CD4-positive, alpha-beta T cell treated with Interleukin-17A for 4 hours (primary cell): ENCODE measurements around the gene ARSH.
"Not testable (repeated sequence)": the region's sequence is repeated elsewhere in the genome, so short reads cannot be mapped to it uniquely, and the experiment has no call there.

Experiments
- DNase-seq: peaks from one replicate; pipeline ENCODE4 v3.0.0-alpha.2; 2020; ENCODE audit warnings: mixed read lengths

The ARSH gene

DNA sequence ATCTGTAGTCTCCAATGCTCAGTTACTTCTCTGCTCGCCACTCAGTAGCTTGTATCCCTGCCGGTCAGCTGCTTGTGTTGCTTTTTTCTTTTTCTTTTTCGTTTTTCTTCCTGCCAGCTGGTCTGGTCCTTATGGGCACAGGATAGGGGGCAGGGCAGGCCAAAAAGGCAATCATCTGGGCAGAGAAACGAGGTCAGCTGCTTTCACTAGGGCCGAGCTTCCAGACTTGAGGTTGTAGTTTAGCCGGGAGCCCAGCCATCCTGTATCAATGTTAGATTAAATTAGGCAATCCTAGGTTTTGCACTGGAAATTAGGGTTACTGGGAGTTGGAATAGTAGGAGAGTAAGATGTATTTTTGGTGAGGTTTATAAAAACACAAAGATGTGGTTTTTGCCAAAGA, 38.3 kb downstream of the ARSH start:
- no peak for DNase-seq

DNA sequence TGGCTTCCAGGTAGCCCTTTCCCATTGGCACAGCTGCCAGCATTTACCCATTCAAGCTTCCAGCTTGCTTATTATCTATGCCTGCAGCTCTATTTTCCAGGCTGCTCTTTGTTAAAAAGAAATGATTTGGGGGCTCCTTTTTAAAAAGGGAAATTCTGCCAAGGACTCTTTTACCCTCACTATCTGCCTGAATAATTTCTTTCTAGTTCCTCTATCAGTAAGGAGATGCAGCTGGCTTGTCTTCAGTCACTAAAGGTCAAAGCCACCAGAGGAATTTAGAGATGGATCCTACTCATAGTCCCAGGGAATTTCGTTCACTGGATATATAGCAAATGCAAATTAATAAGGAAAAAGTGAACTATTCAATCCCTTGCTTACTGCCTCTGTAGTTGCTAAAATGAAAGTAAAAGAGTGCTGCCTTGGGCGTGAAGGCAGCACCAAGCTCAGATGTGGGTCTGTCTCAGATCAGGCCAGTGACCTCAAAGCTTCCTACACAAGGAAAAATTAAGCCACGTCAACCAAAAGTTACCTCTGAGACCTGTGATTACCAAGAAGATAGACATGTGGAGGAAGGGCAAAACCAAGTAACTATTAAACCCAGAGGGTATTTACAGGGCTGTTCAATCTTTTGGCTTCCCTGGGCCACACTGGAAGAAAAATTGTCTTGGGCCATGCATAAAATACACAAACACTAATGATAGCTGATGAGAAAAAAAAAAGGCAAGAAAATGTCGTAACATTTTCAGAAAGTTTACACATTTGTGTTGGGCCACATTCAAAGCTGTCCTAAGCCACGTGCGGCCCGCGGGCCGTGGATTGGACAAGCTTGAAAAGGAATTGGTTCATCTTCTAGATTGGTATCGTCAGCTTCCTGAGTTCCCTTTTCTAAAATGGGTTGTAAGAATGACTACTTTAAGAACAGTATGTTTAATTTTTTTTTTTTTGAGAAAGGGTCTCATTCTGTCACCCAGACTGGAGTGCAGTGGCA, 40.2 kb downstream of the ARSH start:
- DNase-seq, result no peak

DNA sequence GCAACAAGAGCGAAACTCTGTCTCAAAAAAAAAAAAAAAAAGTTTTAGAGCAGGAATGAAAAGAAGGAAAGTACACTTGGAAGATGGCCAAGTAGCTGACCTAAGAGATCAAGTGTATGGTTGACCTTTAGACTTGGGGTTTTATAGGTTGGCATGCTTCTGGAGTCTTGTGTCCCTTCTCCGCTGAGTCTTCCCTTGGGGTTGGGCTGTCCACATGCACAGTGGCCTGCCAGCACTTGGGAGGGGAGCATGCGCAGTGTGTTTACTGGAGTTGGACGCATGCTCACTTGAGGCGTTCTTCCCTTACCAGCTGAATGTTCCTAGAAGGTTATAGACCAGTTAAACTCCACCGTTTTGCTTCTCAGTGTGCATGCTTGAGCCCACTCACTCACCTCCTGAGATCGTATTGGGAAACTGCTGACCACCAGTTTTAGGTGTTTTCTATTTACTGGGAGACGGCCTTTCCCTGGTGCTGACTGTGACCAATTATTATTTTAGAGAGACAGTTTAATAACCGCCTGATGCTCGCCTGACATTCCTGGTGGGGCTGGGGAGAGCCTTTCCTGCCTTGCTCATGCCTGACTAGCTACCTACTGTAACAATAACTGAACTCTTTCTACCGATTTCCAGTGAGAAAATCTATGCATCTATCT, 44.3 kb downstream of the ARSH start:
- DNase-seq, result not testable (repeated sequence)

DNA sequence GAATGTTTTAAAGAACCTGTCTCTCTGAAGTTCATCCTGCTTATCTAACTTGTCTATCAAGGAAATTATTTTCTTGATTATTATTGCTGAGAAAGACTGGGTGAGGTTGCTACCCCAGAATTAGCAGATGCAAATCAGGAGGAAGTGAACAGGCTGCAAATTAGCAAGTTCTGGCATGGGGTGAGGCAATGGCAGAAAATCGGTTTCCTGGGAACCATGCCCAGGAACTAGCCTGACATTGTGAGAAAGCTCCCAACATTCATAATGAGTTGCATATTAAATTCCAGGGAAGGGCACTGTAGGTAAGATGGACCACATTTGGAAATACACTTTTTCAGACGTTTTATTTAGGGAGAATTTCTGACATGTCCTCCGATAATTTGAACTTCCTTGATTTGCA, 46.5 kb downstream of the ARSH start:
- no peak for DNase-seq

DNA sequence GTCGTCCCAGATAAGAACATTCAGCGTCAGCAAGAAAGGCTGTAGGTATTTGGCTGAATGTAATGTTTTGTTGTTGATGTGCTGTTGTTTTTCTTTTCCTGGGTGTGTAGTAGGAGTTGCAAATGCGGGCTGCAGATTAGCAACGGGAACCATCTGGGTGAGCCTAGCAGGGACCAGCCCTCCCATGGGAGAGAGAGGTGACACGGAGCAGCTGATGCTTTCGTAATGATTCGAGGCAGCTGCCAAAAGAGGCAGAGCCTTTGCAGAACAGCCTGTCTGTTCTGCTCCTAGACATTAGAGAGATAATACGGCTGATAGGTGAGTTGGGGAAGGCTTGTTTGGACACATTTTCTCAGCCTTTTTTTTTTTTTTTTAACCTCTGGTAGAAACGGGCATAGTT, 60.2 kb downstream of the ARSH start:
- no peak for DNase-seq

DNA sequence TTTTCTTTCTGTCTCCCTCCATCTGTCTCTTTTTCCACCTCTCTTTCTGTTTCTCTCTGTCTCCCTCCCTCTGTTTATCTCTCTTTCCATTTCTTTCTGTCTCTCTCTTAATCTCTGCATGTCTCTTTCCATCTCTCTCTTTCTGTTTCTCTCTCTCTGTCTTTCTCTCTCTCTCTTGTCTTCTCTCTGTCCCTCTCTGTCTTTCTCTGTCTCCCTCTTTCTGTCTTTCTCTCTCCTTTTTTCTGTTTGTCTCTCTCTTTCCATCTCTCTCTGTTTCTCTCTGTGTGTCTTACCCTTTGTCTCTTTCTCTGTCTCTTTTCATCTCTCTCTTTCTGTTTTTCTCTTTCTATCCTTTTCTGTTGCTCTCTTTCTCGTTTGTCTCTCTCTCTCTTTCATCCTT, 69.6 kb downstream of the ARSH start:
- no peak for DNase-seq

DNA sequence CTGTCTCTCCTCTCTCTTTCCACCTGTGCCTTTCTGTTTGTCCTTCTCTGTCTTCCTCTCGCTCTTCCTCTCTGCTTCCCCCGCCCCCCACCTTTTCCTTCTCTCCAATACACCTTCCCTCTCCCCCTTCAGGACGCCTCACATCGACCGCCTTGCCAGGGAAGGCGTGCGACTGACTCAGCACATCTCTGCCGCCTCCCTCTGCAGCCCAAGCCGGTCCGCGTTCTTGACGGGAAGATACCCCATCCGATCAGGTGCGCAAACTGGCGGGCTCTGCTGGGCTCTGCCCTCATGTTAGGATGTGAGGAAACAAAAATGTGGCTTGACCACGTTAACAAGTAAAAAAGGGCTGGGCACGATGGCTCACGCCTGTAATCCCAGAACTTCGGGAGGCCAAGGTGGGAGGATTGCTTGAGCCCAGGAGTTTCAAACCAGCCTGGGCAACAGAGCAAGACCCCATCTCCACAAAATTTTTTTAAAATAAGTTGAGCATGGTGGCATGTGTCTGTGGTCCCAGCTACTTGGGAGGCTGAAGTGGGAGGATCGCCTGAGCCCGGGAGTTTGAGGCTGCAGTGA, 70.2 kb downstream of the ARSH start:
- DNase-seq, result no peak
